Common myeloid progenitor, CD34-positive (primary cell): ENCODE data around the gene CWC15.
A peak's percentile ranks its signal among the peaks of the same experiment; 100 is the strongest.
"Not testable (repeated sequence)": the region's sequence is repeated elsewhere in the genome, so short reads cannot be mapped to it uniquely, and the experiment has no call there.

Experiments used
- CTCF ChIA-PET: fragments of 350-600 bp; sonication (Branson Sonifier 250); formaldehyde crosslinking; loops from one replicate; lab custom pipeline; 2021; ENCODE audit warnings: antibody characterized with exemption; lab: Charles Lee
- POLR2A ChIA-PET: fragments of 350-600 bp; sonication (Branson Sonifier 250); formaldehyde crosslinking; loops from one replicate; lab custom pipeline; 2021; ENCODE audit warnings: antibody characterized with exemption; lab: Charles Lee
- DNase-seq, 3 donors: peaks; one replicate each; pipeline versions ENCODE4 v3.0.0 to v3.0.0-alpha.2; 2013
- H3K27ac ChIP-seq, 2 experiments: 1 replicate in 1 of 2; 2 replicates in 1 of 2; pipeline ENCODE4 v1.7.0; 2013; ENCODE audit warnings: inconsistent platforms in 2 of 2, low read length in 2 of 2, mild to moderate bottlenecking in 2 of 2, low read depth in 1 of 2, moderate library complexity in 1 of 2; ENCODE audit not compliant: severe bottlenecking in 2 of 2, insufficient read depth in 1 of 2, poor library complexity in 1 of 2
- H3K27me3 ChIP-seq, 5 experiments: replicated peaks in 2 of 5; 1 replicate in 3 of 5; 2 replicates in 2 of 5; pipeline versions ENCODE4 v1.6.1 to v1.7.0; 2013; ENCODE audit warnings: low read length in 4 of 5, mild to moderate bottlenecking in 2 of 5, moderate library complexity in 2 of 5, inconsistent platforms in 1 of 5; ENCODE audit not compliant: insufficient read depth in 5 of 5, control insufficient read depth in 4 of 5
- H3K36me3 ChIP-seq, 4 experiments: 1 replicate in 2 of 4; 2 replicates in 2 of 4; pipeline versions ENCODE4 v1.6.1 to v1.7.0; 2013; ENCODE audit warnings: low read length in 3 of 4, control low read depth in 1 of 4, mild to moderate bottlenecking in 1 of 4; ENCODE audit not compliant: control insufficient read depth in 4 of 4, insufficient read depth in 4 of 4
- H3K4me1 ChIP-seq, 4 experiments: 1 replicate in 3 of 4; 2 replicates in 1 of 4; pipeline versions ENCODE4 v1.6.1 to v1.7.1; 2013; ENCODE audit warnings: low read length in 3 of 4, mild to moderate bottlenecking in 3 of 4, control low read depth in 1 of 4, inconsistent platforms in 1 of 4, moderate library complexity in 1 of 4; ENCODE audit not compliant: control insufficient read depth in 4 of 4, insufficient read depth in 4 of 4; ENCODE audit errors: control extremely low read depth in 1 of 4
- H3K4me3 ChIP-seq, 7 experiments: 1 replicate in 4 of 7; 2 replicates in 3 of 7; pipeline versions ENCODE4 v1.5.1 to v1.7.0; 2013; ENCODE audit warnings: mild to moderate bottlenecking in 7 of 7, low read length in 6 of 7, moderate library complexity in 6 of 7, inconsistent platforms in 2 of 7, low read depth in 2 of 7, control low read depth in 1 of 7; ENCODE audit not compliant: insufficient read depth in 4 of 7, control insufficient read depth in 1 of 7; ENCODE audit errors: extremely low read depth in 1 of 7
- H3K9me3 ChIP-seq, 5 experiments: 1 replicate in 4 of 5; 2 replicates in 1 of 5; pipeline versions ENCODE4 v1.6.1 to v1.7.1; 2013; ENCODE audit warnings: low read length in 4 of 5, mild to moderate bottlenecking in 2 of 5, inconsistent platforms in 1 of 5, low read depth in 1 of 5, moderate library complexity in 1 of 5; ENCODE audit not compliant: control insufficient read depth in 4 of 5, insufficient read depth in 2 of 5; ENCODE audit errors: control extremely low read depth in 1 of 5
- WGBS: methylation state at CpG from one replicate; pipeline ENCODE4 v1.1.5; 2013; ENCODE audit not compliant: insufficient coverage; 5-methylcytosine and 5-hydroxymethylcytosine counted together

The CWC15 gene

DNA sequence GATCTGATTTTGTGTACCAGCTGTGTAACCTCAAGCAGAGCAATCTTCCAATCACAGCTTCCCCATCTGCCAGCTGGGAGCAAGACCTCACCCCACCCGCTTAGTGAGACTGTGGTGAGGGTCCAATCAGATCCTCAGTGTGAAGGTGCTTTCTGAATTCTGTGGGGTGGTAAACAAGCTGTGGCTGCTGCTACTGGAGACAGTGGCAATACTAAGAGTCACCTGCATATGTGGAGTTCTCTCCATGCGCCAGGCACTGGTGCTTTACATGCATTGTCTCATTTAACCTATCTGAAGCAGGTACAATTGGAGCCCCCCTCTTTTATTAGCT lies 50.4 kb downstream of the CWC15 start:
- WGBS, result 80% methylated on average over 2 of the region's 2 CpGs
- H3K27me3 ChIP-seq, result no peaks in the 10 kb centered on the region
- H3K4me1 ChIP-seq, result peaks cover 5 to 52% (median 42%) of the 10 kb centered on the region in 4 experiments
- no peak overlapping the region for H3K4me3 ChIP-seq
- ChIA-PET CTCF (interaction anchor here (0.9 to 1.3 kb wide), 2 partner anchors 10 to 25 kb away, joined by 3 to 4 read pairs; no protein-coding TSS in a partner anchor), POLR2A (no interaction called here)
- peak in 1 of 3 donors; percentile 79 for DNase-seq
- H3K36me3 ChIP-seq, result no peaks in the 10 kb centered on the region
- H3K27ac ChIP-seq, result no peak overlapping the region
- H3K9me3 ChIP-seq, result peaks cover 0 to 11% (median 3%) of the 10 kb centered on the region in 5 experiments

DNA sequence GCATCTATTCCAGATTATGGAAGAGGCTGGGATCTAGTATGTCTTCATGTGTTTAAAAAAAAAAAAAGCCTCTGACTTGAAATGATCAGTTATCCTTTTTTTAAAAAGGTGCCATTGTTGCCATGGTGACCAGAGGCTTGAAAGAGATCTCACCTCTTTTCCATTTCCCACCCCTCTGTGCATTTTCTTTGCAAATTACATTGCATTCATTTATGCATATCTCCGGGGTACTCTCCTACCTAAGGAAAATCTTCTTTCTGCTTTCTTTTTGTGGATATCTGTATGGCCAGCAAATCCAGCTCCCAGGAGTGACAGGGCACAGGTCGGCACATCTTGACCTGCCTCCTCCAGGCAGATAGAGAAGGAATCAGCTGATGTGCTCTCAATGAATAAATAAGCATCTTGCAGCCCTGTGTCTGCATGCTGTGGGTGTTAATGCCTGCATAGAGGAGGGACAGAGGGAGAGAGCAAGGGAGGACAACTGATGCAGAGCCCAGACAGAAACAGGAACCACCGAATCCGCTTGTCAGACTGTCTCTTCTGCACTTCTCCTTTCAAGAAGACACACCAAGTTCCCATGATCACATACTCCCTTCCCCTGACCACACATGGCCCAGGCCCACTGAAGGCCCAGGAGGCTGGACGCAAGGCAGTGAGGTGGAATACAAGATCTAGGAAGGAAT lies 50.9 kb downstream of the CWC15 start:
- DNase-seq, result peak in 2 of 3 donors; percentile 83 to 90
- H3K4me1 ChIP-seq, result peaks cover 3 to 48% (median 37%) of the 10 kb centered on the region in 4 experiments
- WGBS, result 24% methylated on average over 3 of the region's 5 CpGs
- H3K27ac ChIP-seq, result no peak overlapping the region
- no peaks in the 10 kb centered on the region for H3K36me3 ChIP-seq
- no peak overlapping the region for H3K4me3 ChIP-seq
- no peaks in the 10 kb centered on the region for H3K27me3 ChIP-seq
- ChIA-PET POLR2A (no interaction called here), CTCF (interaction anchor here (1.3 to 1.7 kb wide), 2 partner anchors 10 to 11 kb away, joined by 4 read pairs; no protein-coding TSS in a partner anchor)
- peaks cover 0 to 11% (median 3%) of the 10 kb centered on the region in 5 experiments for H3K9me3 ChIP-seq

DNA sequence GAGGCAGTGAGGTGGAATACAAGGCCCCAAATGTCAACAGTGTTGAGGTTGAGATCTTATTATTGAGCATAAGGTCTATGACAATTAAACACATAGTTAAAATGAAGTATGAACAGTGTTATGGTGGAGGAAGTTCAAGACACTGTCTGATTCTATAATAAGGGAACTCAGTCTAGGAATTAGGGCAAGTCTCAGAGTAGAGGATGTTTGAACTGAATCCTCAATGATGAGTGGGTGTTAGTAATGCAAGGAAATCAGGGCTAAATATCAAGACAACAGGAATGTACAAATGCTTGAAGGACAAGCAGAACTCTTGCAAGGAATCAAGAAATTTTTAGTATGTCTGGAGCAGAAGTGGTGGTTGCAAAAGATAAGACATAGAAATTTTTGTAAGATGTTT lies 53.0 kb downstream of the CWC15 start:
- Histone ChIP-seq H3K9me3 (peaks cover 0 to 6% (median 3%) of the 10 kb centered on the region in 5 experiments), H3K36me3 (no peaks in the 10 kb centered on the region), H3K27me3 (no peaks in the 10 kb centered on the region), H3K27ac (no peak overlapping the region), H3K4me3 (no peak overlapping the region), H3K4me1 (peaks cover 3 to 28% (median 21%) of the 10 kb centered on the region in 4 experiments)
- DNase-seq, result no peak
- POLR2A ChIA-PET, result no interaction called here
- CTCF ChIA-PET, result no interaction called here

DNA sequence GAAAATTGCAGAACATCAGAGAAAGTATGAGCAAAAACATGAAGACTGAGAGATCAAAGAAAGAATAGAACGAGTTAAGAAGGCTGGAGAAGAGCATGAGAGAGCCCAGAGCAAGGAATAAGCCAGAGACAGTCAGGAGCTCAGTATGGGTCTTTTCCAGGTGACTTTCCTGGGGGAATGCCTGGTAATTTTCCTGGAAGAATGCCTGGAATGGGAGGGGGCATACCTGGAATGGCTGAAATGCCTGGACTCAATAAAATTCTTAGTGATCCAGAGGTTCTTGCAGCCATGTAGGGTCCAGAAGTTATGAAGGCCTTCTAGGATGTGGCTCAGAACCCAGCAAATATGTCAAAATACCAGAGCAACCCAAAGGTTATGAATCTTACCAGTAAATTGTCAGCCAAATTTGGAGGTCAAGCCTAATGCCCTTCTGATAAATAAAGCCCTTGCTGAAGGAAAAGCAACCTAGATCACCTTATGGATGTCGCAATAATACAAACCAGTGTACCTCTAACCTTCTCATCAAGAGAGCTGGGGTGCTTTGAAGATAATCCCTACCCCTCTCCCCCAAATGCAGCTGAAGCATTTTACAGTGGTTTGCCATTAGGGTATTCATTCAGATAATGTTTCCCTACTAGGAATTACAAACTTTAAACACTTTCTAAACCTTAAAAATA lies 59.5 kb downstream of the CWC15 start:
- H3K27me3 ChIP-seq, CTCF ChIA-PET, H3K4me3 ChIP-seq, DNase-seq, H3K9me3 ChIP-seq, H3K27ac ChIP-seq, H3K4me1 ChIP-seq, POLR2A ChIA-PET, H3K36me3 ChIP-seq: not testable (repeated sequence)
- WGBS, result 100% methylated on average over 1 of the region's 2 CpGs

DNA sequence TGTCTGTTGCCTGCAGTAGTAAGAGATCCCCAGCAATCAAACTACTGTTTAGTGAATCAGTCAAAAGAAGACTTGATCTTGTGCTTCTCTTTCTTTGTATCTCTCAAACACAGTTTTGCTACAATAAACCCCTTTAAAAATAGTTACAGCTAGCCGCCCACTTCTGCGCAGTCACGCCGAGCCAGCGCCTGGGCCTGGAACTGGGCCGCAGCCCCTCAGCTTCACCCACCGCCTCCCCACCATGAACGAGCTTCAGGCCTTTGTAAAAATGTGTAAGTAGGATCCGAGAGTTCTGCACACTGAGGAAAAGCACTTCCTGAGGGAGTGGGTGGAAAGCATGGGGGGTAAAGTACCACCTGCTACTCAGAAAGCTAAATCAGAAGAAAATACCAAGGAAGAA lies 60.5 kb downstream of the CWC15 start:
- no peaks in the 10 kb centered on the region for H3K9me3 ChIP-seq
- ChIA-PET CTCF (interaction anchor here (0.7 kb wide), 1 partner anchor 37 kb away, joined by 3 read pairs; no protein-coding TSS in a partner anchor), POLR2A (no interaction called here)
- no peak overlapping the region for H3K4me3 ChIP-seq
- DNase-seq, result no peak
- 100% methylated on average over 7 of the region's 9 CpGs for WGBS
- no peaks in the 10 kb centered on the region for H3K36me3 ChIP-seq
- no peak overlapping the region for H3K27ac ChIP-seq
- H3K4me1 ChIP-seq, result no peaks in the 10 kb centered on the region
- no peaks in the 10 kb centered on the region for H3K27me3 ChIP-seq
